Measurements from ENCODE around the gene TMEM52.
"Not testable (repeated sequence)": the region's sequence is repeated elsewhere in the genome, so short reads cannot be mapped to it uniquely, and the experiment has no call there.

The TMEM52 gene

GRCh38 chr1:1890506-1891348 is 28.4 kb downstream of the TMEM52 start, which contains the start of gene GNB1:
GNB1 (minus strand) TSS chr1:1891087; CDS start chr1:1825453, 65,634 bp downstream.
- H3K4me3 Mint-ChIP-seq: peak within 1 kb of the TSS; percentile 84
- peaks cover 3% of the 10 kb centered on the region for H3K27me3 Mint-ChIP-seq (ENCODE audit: low read depth)
- no peaks in the 10 kb centered on the region for H3K9me3 Mint-ChIP-seq
- H3K36me3 Mint-ChIP-seq (ENCODE audit: low read depth): peaks cover 6% of the 10 kb centered on the region
- H3K27ac Mint-ChIP-seq: peak within 1 kb of the TSS; percentile 87
- H3K4me1 Mint-ChIP-seq (ENCODE audit: low read depth): peaks cover 34% of the 10 kb centered on the region

GRCh38 chr1:1889847-1890505 is 29.1 kb downstream of the TMEM52 start:
- peaks cover 1% of the 10 kb centered on the region for H3K27me3 Mint-ChIP-seq (ENCODE audit: low read depth)
- no peaks in the 10 kb centered on the region for H3K9me3 Mint-ChIP-seq
- peak overlapping the region; percentile 83 for H3K4me3 Mint-ChIP-seq
- H3K27ac Mint-ChIP-seq: peak overlapping the region; percentile 83
- H3K4me1 Mint-ChIP-seq (ENCODE audit: low read depth): peaks cover 32% of the 10 kb centered on the region
- peaks cover 6% of the 10 kb centered on the region for H3K36me3 Mint-ChIP-seq (ENCODE audit: low read depth)

DNA sequence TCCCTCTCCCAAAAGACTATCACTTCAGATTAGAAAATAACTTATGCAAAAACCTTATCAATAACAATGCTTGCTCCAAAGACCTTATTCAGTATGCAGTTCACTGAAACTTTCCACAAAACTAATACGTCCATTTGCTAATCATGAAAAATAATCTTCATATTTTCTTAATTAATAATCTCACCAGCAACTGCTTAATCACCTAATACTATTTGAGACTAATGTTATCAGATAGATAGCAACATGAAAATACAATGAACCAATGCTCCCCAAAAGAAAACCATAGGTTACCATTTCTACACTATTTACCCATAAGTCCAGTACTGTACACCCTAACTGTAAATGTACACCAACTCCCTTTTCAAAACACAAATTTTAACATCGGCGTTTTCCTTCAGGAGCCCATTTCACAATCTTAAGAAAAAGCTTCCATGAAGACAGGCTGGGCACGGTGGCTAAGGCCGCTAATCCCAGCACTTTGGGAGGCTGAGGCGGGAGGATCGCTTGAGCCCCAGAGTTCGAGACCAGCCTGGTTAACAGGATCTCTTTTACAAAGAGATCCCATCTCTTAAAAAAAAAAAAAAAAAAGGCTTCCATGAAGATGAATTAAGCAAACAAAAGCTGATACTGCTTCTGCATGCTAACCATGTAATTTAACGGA is 29.9 kb downstream of the TMEM52 start:
- H3K27me3 Mint-ChIP-seq (ENCODE audit: low read depth): no peaks in the 10 kb centered on the region
- peak overlapping the region; percentile 83 for H3K27ac Mint-ChIP-seq
- no peaks in the 10 kb centered on the region for H3K9me3 Mint-ChIP-seq
- H3K4me1 Mint-ChIP-seq (ENCODE audit: low read depth): peaks cover 27% of the 10 kb centered on the region
- peak overlapping the region; percentile 83 for H3K4me3 Mint-ChIP-seq
- H3K36me3 Mint-ChIP-seq (ENCODE audit: low read depth): peaks cover 6% of the 10 kb centered on the region

- not testable (repeated sequence) for H3K4me3 Mint-ChIP-seq; H3K27ac Mint-ChIP-seq; H3K9me3 Mint-ChIP-seq; H3K36me3 Mint-ChIP-seq (ENCODE audit: low read depth); H3K27me3 Mint-ChIP-seq (ENCODE audit: low read depth)
- H3K4me1 Mint-ChIP-seq (ENCODE audit: low read depth): peaks cover 29% of the 10 kb centered on the region
Observed at GRCh38 chr1:1883890-1884289, 35.2 kb downstream of the TMEM52 start.

DNA sequence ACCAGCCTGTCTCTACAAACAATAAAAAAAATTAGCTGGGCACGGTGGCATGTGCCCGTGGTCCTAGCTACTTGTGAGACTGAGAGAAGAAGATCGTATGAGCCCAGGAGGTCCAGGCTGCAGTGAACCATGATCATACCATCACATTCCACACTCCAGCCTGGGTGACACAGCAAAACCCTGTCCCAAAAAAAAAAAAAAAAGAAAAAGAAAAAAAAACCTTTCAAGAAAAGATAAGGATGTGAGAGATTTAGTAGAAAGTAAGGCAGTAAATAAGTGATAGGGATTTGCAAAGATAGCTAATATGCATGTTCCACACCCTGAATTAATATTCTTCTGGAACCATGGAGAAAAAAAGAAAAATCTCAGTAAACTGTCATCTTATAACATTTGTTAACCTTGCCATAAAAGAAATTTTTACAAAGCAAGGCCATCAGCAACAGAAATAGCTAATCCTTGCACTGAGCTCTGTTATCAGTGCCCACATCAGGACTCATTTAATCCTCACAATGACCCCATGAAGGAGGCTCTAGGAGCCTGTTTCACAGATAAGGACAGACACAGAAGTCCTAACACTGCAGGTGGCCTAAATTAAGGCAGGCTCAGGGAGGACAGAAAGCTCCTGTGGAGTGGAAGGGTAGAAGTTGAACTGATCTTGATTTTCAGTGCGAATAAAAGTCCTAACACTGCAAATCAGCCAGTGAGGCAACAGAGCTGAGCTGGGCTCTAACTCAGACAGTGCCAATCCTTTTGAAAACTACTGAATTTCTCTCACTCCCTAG is 35.8 kb downstream of the TMEM52 start:
- peak overlapping the region; percentile 55 for H3K27ac Mint-ChIP-seq
- peaks cover 33% of the 10 kb centered on the region for H3K4me1 Mint-ChIP-seq (ENCODE audit: low read depth)
- no peaks in the 10 kb centered on the region for H3K9me3 Mint-ChIP-seq
- no peaks in the 10 kb centered on the region for H3K27me3 Mint-ChIP-seq (ENCODE audit: low read depth)
- no peak overlapping the region for H3K4me3 Mint-ChIP-seq
- H3K36me3 Mint-ChIP-seq (ENCODE audit: low read depth): peaks cover 15% of the 10 kb centered on the region

DNA sequence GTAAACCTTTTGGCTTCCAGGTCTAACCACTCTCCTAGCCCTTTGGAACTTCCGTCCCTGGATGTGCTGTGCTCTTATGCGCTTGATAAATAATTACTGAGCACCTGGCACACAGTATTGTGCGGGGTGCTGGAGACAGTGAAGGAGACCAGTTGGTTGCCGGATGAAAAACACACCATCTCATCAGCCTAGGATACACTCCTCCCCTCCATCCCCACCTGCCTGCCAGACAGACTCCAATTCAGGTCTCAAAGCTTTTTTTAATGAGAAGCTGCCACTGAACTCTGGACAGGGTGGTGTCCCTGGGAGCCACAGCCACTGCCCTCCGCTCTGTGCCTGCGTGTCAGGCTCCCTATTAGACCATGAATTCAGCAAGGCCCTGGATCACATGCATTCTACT is 37.4 kb downstream of the TMEM52 start:
- no peaks in the 10 kb centered on the region for H3K9me3 Mint-ChIP-seq
- H3K4me3 Mint-ChIP-seq: no peak overlapping the region
- H3K27ac Mint-ChIP-seq: no peak overlapping the region
- H3K36me3 Mint-ChIP-seq (ENCODE audit: low read depth): peaks cover 11% of the 10 kb centered on the region
- H3K27me3 Mint-ChIP-seq (ENCODE audit: low read depth): no peaks in the 10 kb centered on the region
- peaks cover 28% of the 10 kb centered on the region for H3K4me1 Mint-ChIP-seq (ENCODE audit: low read depth)

DNA sequence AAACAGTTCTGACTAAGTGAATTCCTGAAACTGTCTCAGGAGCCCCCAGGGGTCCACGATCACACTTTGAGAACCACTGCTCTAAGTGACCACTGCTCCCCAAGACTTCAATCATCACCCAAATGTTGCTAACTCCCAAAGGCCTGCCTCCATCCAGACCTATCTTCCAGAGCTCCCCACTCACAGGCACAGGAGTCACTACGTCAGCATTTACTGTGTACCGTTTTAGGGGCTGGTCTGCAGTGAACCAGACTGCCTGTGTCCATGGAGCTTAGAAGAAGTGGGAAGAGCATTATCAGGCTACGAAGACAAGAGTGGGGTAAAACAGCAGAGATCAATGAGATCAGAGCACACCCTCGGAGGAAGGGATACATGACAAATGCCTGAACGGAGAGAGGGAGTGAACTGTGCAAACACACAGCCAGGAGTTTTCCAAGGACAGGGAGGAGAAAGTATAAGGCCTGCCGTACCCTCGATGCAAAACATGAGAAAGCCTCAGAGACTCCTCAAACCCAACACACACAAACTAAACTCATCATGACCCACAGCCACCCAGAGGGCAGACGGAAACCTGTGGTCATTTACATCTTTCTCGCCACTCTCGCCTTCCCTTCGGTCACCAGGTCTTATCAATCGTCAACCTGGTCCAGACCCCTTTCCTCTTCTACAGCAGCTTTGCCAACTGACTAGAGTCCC is 38.3 kb downstream of the TMEM52 start:
- Mint-ChIP-seq H3K4me3 (no peak overlapping the region), H3K27ac (peak overlapping the region; percentile 36), H3K4me1 (ENCODE audit: low read depth) (peaks cover 34% of the 10 kb centered on the region), H3K9me3 (no peaks in the 10 kb centered on the region), H3K36me3 (ENCODE audit: low read depth) (peaks cover 17% of the 10 kb centered on the region), H3K27me3 (ENCODE audit: low read depth) (no peaks in the 10 kb centered on the region)

DNA sequence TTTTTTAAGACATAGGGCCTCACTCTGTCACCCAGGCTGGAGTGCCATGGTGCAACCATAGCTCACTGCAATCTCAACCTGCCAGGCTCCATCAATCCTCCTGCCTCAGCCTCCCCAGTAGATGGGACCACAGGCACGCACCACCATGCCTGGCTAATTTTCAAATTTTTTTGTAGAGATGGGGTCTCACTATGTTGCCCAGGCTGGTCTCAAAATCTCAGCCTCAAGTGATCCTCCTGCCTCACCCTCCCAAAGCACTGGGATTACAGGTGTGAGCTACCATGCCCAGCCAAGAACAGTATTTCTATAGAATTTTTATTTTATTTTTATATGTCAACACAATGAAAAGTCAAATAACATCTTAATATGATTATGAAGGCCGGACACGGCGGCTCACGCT is 39.1 kb downstream of the TMEM52 start:
- Mint-ChIP-seq H3K9me3 (no peaks in the 10 kb centered on the region), H3K27ac (no peak overlapping the region), H3K27me3 (ENCODE audit: low read depth) (no peaks in the 10 kb centered on the region), H3K4me3 (no peak overlapping the region), H3K4me1 (ENCODE audit: low read depth) (peaks cover 37% of the 10 kb centered on the region), H3K36me3 (ENCODE audit: low read depth) (peaks cover 21% of the 10 kb centered on the region)

- no peaks in the 10 kb centered on the region for H3K27me3 Mint-ChIP-seq (ENCODE audit: low read depth)
Observed at GRCh38 chr1:1877865-1878436, 41.1 kb downstream of the TMEM52 start.

DNA sequence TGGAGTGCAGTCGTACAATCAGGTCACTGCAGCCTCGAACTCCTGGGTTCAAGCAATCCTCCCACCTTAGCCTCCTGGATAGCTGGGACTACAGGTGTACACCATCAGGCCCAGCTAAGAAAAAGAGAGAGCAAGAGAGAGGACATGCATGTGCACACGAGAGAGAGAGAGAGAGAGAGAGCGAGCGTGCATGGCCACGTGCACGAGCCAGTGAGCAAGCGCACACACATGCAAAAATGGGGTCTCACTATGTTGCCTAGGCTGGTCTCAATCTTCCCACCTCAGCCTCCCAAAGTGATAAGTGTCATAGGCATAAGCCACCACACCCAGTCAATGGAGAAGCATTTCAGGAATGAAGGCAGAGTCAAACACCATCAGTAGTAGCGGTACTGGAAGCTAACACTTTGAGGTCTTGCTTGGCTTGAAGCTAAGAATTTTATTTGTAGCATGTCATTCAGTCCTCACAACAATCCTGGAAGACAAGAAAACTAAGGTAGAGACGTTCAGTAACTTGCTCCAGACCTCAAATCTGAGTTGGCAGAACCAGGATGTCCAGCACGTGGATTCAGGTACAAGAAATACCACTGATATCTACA is 42.6 kb downstream of the TMEM52 start:
- no peaks in the 10 kb centered on the region for H3K27me3 Mint-ChIP-seq (ENCODE audit: low read depth)
- H3K27ac Mint-ChIP-seq: peak overlapping the region; percentile 59
- peaks cover 34% of the 10 kb centered on the region for H3K36me3 Mint-ChIP-seq (ENCODE audit: low read depth)

More at GRCh38 chr1:1877865-1878436, 41.1 kb downstream of the TMEM52 start:
- H3K9me3 Mint-ChIP-seq: no peaks in the 10 kb centered on the region
- peaks cover 36% of the 10 kb centered on the region for H3K4me1 Mint-ChIP-seq (ENCODE audit: low read depth)
- peaks cover 21% of the 10 kb centered on the region for H3K36me3 Mint-ChIP-seq (ENCODE audit: low read depth)
- no peak overlapping the region for H3K27ac Mint-ChIP-seq
- H3K4me3 Mint-ChIP-seq: no peak overlapping the region

GRCh38 chr1:1875932-1876331 is 43.1 kb downstream of the TMEM52 start:
- Mint-ChIP-seq H3K27ac (peak overlapping the region; percentile 59), H3K4me3 (peak overlapping the region; percentile 40)

More for the DNA sequence above, 42.6 kb downstream of the TMEM52 start:
- Mint-ChIP-seq H3K4me1 (ENCODE audit: low read depth) (peaks cover 43% of the 10 kb centered on the region), H3K4me3 (peak overlapping the region; percentile 40), H3K9me3 (no peaks in the 10 kb centered on the region)

GRCh38 chr1:1874901-1875300 is 44.2 kb downstream of the TMEM52 start:
- H3K4me3 Mint-ChIP-seq: no peak overlapping the region
- H3K27me3 Mint-ChIP-seq (ENCODE audit: low read depth): no peaks in the 10 kb centered on the region
- H3K36me3 Mint-ChIP-seq (ENCODE audit: low read depth): peaks cover 34% of the 10 kb centered on the region

More at GRCh38 chr1:1875932-1876331, 43.1 kb downstream of the TMEM52 start:
- Mint-ChIP-seq H3K4me1 (ENCODE audit: low read depth) (peaks cover 42% of the 10 kb centered on the region), H3K27me3 (ENCODE audit: low read depth) (no peaks in the 10 kb centered on the region), H3K36me3 (ENCODE audit: low read depth) (peaks cover 35% of the 10 kb centered on the region), H3K9me3 (no peaks in the 10 kb centered on the region)

DNA sequence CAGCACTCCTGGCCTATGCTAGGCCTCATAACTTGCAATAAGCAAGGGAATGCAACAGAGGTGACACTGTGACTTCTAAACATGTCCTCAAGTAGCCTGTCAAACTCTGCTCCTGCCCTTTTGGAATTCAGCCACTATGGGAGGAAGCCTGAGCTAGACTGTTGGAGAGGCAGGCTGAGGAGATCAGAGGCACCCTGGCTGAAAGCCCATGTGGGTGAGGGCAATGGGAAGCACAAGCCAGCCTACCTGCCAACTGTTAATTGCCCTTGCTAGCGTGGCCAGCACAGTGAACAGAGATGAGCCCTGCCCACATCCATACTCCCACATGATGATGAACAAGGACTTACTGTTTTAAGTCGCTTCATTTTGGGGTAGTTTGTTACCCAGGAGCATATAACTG is 45.9 kb downstream of the TMEM52 start:
- Mint-ChIP-seq H3K36me3 (ENCODE audit: low read depth) (peaks cover 27% of the 10 kb centered on the region), H3K4me3 (no peak overlapping the region), H3K27me3 (ENCODE audit: low read depth) (no peaks in the 10 kb centered on the region), H3K4me1 (ENCODE audit: low read depth) (peaks cover 40% of the 10 kb centered on the region), H3K27ac (no peak overlapping the region), H3K9me3 (no peaks in the 10 kb centered on the region)

More at GRCh38 chr1:1874901-1875300, 44.2 kb downstream of the TMEM52 start:
- Mint-ChIP-seq H3K9me3 (no peaks in the 10 kb centered on the region), H3K27ac (no peak overlapping the region), H3K4me1 (ENCODE audit: low read depth) (peaks cover 45% of the 10 kb centered on the region)

Measured in T-helper 1 cell treated with Interleukin-12 subunit alpha and Interleukin-12 subunit beta and Interleukin-4 antibody, amounts not matched to agents 30 μg/mL and 1 μg/mL, for 36 hours (primary cell).